HuH-7.5 (cell line): Measurements from ENCODE around the gene RAB25.
"Not testable (repeated sequence)": the region's sequence is repeated elsewhere in the genome, so short reads cannot be mapped to it uniquely, and the experiment has no call there.

Experiments used
- DNase-seq: peaks from one replicate; pipeline ENCODE4 v3.0.0; 2011; ENCODE audit warnings: low spot score

RAB25 gene

DNA sequence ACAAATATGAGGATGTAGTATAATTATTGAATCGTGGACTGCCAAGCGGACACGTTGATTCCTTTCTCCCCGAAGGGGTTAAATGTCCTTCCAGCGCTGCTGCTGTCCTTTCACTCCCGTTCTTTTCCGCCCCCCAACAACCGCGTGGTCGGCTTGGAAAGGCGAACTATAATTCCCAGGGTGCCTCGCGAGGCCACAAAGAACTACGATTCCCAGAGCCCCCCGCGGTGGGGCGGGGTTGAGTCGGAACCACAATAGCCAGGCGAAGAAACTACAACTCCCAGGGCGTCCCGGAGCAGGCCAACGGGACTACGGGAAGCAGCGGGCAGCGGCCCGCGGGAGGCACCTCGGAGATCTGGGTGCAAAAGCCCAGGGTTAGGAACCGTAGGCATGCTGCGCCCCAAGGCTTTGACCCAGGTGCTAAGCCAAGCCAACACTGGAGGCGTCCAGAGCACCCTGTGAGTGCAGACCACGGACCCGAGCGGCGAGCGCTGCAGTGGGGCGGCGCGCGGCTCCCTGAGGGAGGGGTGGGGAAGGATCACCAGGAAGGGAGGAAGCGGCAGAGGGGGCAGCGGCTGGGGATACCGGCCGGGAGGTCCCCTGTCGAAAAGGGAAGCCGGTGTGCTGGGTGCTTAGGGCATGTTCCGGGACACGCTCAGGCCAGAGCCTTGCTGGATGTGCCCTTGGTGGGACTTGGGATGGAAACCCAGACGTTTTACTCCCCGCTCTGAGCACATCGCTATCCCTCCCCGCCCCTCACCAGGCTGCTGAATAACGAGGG is 6.3 kb upstream of the RAB25 start, which contains the start of gene LAMTOR2:
Gene LAMTOR2, plus strand, starts transcription at position 283 of the 781 bp plus-strand sequence. Its CDS starts 108 bp downstream, at position 391.
- peak; percentile 96 for DNase-seq

DNA sequence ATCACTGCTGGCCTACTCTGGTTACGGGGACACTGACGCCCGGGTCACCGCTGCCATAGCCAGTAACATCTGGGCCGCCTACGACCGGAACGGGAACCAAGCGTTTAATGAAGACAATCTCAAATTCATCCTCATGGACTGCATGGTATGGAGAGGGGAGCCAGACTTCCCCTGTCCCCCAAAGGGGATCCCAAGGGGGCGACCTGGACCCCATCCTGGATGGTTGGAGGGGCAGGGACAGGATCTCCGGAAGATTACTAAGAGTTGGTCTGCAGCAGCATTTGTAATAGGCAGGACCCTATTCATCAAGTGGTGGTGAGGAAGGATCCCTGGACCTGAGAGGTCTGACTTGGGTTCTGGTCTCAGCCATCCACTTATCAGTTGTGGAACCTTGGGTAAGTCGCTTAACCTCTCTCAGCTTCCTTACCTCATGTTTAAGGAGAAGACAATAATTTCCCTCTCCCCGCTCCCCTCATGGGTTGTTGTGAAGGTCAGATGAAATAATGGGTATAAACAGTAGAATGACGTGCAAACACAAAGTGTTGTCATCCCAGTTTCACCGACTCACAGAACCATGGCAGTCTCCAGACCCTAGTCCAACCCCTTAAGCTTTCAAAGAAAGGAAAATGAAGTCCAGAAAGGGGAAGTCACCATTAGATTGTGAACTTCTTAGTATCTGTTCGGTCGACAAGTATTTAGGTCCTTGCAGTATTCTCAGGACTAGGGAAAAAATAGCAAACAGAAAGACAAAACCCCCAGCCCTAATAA is 5.5 kb upstream of the RAB25 start:
- DNase-seq: no peak

DNA sequence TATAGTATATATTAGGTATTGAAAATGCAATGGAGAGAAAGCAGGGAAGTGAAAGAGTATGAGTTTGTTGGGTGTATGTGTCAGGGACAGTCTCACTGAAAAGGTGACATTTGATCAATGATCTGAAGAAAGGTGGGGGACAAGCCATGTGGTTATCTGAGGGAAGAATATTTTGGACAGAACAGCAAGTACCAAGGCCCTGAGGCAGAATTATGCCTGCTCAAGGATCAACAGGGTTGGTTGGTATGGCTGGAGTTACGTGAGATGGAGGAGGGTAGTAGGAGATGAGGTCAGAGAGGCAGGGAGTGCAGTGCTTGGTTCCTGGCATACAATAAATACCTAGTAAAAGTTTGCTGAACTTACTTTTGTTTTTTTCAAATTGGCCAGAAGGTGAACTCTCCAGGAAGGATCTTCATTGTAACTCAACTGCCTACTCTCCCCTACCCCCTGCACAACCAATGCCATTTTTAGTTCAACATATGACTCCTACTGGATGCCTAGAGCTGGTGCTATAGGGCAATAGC is 4.6 kb upstream of the RAB25 start:
- no peak for DNase-seq

DNA sequence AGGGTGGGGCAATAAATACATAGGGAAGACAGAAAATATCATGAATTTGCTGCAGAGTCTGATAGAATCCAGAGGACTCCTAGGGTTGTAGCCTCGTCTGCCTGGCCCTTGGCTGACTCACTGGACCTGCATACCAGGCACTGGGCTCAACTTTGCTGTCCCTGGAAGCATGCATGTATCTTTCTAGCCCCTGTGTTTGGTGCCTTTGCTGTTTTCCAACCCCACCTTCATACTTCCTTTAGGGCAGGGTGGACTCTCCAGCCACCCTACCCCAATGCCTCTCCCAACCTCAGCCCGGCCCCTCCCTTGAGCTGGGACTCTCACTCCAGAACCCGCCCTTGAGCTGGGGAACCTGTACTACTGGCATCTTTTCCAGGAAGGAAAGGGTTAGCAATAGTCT is 1.2 kb downstream of the RAB25 start:
- no peak for DNase-seq

DNA sequence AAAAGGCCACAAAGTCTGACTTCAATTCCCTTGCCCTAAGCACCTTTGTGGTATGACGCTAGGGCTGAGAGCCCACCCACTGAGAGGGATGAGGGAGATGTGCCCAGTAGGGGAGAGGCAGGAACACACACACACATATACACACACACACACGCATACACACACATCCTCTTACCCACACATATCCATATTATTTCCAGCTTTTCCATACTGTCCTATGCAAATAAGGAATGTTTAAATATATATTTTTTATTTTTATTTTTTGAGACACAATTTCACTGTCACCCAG is 3.0 kb downstream of the RAB25 start:
- DNase-seq: no peak

DNA sequence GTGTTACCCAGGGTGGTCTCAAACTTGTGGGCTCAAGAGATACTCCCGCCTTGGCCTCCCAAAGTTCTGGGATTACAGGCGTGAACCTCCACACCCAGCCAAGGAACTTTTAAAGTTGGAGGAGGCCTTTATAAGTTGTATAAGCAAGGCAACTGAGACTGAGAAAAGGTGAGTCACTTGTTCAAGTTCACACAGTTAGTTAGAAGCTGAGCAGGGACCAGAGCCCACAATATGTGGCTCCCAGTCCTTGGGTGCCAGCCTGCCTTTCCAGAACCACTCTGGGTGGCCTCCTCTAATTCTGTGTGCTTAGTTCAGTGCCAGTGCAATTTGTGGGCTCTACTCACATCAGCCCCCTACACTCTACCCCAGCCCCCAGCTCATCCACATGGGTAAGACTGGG is 3.7 kb downstream of the RAB25 start:
- DNase-seq: no peak

DNA sequence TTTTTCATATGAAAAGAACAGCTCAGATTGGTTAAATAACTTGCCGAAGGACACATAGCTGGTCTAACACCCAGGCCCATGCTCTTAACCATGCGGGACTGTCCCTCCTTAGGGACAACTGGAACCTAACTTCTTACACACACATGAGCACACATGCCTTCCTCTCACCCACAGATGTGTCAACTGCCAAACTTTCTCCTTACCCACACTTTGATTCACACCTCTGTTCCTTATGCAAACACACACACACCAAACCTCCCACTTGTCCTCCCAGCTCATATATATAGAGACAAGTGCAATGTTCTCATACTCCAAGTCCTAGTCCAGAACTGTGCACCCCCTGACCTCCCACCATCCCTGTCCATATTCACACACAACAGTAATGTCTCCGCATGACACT is 4.3 kb downstream of the RAB25 start:
- DNase-seq: no peak

DNA sequence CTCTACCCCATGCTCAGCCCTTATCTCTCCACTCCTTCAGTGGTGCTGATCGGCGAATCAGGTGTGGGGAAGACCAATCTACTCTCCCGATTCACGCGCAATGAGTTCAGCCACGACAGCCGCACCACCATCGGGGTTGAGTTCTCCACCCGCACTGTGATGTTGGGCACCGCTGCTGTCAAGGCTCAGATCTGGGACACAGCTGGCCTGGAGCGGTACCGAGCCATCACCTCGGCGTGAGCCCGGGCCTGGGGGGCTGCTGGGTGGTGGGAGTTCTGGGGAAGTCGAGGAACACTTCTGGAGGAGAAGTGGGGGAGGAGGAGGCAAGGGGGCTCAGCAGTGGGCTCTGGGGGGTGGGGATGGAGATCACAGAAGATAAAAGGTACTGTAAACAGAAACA is 4.9 kb downstream of the RAB25 start:
- no peak for DNase-seq

DNA sequence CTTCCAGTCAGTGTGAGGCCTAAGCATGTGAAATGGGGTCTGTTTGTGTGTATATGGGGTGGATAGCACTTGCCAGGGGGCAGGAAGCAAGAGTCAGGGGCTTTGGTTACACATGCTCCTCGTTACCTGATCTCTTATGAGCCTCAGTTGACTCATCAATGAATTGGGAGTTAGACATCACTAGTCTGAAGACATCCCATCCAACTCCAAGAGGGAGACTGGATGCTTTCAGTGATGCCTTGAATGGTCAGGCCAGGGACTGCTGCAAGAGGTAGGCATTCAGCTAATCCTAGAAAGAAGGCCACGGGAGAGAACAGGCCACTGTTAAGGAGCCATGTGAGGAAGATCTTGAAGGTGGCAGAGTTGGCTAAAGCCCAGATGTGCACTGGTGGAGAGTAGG is 6.3 kb downstream of the RAB25 start:
- no peak for DNase-seq

DNA sequence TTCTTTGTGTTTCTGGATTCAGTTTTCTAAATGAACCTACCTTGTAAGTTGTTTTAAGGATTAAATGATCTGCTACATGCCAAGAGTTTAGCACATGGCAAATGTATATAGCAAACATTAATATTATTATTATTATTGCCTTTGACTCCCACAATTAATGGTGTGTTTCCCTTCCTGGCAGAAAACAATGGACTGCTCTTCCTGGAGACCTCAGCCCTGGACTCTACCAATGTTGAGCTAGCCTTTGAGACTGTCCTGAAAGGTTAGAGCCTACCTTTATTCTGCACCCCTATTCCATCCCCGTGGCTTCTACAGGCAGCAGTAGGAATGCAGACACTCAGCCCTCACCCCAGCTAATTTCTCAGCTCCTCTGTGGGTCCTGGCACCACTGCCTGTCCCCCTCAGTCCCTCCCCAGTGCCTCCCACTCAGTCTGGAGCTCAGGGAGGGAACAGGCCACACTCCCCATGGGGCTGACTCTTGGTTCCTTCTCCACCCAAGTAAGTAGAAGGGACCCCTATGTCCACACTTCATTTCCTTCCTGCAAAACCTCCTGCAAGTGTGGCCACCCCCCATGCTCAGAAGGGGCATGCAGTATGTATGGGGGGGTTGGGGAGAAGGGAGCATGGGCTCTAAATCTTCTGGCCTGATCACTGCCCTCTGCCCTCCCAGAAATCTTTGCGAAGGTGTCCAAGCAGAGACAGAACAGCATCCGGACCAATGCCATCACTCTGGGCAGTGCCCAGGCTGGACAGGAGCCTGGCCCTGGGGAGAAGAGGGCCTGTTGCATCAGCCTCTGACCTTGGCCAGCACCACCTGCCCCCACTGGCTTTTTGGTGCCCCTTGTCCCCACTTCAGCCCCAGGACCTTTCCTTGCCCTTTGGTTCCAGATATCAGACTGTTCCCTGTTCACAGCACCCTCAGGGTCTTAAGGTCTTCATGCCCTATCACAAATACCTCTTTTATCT is 8.8 kb downstream of the RAB25 start:
- no peak for DNase-seq

DNA sequence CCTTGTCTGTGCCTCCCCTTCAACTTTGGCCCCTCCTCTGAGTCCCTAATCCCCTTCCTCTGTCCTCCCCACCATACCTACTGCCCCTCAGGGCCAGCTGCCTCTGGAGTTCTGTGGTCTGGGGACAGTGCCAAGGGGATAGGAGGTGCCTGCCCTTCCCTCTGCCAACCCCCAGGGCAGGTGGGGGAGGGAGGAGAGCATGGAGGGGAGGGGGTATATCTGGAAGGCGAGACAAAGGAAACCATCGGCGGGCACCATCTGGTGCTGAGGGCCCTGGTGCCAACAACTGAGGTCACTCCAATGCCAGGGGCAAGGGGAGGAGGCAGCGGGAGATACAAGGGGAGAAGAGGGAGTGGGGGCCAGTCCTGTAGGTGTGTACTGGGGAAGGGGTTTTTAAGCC is 9.6 kb downstream of the RAB25 start:
- no peak for DNase-seq

DNA sequence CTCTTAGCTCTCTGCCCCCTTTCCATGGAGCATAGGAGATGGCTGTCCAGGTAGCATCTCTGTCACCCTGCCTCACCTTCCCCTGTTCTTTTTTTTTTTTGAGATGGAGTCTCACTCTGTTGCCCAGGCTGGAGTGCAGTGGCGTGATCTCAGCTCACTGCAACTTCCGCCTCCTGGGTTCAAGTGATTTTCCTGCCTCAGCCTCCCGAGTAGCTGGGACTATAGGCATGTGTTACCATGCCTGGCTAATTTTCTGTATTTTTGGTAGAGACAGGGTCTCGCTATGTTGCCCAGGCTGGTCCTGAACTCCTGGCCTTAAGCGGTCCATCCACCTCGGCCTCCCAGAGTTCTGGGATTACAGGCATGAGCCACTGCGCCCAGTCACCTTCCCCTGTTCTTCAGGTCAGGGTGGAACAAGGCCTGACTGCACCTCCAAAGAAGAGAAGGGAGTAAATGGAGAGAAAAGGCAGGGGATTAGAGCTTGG is 10.4 kb downstream of the RAB25 start:
- DNase-seq: not testable (repeated sequence)

DNA sequence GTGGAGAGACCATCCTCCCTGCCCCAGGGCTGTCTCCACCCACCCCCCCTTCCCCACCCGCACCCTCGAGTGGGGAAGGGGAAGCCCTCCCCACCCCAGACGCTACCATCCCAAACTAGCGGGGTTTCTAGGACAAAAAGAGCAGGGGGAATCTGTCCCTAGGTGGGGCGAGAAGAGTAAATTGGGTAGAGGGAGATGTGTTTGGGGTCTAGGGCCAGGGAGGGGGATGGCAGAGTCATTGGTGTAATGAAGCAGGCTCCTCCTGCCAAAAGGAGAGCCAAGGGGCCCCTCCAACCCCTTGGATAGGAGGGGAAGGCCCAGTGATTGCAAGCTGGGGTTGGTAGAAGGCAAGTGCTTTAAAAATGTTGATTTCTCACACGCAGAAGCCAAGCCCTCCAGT is 11.3 kb downstream of the RAB25 start:
- DNase-seq: no peak

DNA sequence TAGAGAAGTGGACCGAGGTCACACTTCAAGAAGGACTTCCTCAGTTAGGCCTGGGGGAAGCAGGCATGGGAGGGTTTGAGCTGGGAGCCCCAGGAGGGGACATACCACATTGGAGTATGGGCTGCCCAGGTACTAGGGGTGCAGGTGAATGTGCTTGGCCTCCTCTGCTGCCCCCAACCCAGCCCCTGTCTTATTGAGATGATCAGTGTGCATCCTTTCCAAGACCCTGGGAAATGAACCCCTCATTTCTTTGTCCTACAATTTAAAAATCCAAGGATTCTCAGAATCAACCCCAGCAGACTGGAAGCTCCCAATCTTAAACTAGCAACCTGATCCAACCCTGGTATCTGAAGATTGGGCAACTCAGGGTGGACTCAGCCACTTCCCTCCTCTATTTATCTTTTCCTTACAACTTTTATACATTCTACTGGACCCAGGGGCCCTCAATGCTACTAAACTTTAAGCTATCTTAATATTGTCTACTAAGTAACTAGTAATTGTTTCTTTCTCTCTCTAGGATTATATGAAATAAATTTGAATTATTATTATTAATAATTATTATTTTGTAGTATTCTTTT is 12.2 kb downstream of the RAB25 start:
- no peak for DNase-seq

DNA sequence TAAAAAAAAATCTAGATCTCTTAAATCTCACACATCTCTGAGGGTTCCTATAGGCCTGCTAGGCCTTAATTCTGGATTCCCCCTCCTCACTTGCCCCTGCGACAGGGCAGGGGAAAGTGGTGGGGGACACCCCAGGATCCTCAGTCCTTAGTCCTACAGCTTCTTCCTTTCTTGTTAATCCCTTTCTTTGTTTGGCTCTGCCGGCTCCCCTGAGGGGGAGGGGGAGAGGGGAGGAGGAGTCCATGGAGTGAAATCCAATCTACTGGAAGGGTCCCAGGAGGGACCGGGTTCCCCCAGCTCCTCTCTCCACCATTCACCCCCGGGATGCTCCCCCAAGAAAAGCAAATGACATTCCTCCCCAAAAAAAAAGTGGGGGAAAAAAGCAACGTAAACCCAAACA is 12.8 kb downstream of the RAB25 start:
- no peak for DNase-seq

DNA sequence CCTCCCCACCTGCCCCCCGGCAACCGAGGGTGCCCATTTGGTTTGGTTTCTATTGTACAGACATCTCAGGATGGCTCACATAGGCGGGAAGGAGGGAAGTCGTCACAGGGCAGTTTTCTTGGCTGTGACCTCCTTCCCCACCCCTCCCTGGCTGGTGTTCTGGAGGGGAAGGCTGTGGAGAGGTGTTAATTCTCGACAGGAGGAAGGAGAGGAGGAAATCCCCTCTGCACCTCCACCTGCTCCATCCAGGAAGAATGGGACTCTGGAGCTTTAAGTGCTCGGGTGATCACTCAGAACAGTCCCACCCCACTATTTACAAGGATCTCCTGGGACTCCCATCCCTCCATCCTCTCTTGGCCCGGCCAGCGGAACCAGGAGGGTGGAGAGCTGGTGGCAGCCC is 13.7 kb downstream of the RAB25 start:
- no peak for DNase-seq

DNA sequence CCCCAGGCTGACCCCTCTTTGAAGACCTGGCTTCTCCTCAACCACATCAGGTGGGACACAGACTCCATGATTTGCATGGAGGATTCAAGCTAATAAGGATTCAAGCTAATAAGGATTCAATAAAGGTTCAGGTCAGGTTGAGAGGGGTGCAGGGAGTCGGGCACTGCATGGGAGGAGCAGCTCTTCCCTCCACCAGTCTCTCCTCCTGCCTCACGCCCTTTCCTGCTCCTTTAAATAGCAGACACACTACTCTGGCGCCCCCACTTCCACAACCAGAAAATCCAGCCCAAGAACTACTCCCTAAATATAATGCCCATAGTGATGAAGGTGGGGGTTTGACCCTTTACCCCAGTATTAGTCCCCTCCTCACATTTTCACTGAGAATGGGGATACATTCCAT is 14.2 kb downstream of the RAB25 start:
- no peak for DNase-seq

DNA sequence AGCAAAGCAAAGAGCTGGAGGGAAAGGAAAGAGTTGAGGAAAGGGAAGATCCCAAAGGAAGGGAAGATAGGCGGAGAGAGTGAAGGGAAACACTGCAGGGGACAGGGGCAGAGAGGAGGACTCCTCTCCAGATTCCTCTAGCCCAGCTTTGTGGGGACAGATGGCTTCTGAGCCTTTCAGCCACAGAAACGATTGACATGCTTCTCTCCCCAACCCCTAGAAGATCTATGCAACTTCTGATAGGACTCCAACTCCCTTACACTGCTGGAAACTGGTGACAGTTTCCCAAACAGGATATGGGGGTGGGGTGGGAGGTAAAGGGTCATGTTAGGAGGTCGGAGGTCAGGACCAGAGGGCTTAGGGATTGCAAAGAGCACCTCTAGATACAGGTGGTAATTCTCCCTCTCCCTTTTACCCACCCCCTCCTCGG is 14.8 kb downstream of the RAB25 start:
- DNase-seq: no peak

DNA sequence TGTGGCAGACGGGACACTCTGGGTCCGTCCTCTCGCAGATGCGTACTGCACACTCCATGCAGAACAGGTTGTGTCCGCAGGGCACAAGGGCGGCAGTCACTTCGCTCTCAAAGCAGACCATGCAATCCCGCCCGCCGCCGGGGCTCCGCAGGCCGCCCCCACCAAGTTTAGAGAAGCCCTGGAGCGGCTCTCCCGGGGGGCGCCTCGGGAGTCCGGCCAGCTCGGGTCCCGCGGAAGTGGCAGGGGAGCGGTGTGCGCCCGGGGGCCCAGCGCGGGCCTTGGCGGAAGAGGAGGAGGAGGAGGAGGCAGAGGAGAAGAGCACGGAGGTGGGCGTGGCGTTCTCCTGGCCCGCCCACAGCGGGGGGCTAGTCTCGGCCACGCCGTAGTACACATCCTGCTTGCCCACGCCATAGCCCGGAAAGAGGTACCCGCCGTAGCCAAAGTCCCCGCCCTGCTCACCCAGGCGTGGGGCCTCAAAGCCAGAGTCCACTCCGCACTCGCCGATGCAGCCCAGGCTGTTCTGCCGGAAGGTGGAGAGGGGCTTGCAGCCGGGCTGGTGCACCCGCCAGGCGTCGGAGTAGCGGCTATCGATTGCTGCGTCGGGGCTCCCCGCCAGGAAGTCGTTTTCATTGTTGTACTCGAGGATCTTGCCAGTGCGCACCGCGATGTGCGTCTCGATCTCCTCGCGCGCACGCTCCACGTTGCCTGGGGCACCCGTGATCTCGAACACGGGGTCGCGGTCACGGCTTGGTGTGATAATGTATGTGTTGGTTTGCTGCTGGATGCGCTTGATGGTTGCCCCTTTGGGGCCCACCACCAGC is 15.9 kb downstream of the RAB25 start:
- DNase-seq: no peak

DNA sequence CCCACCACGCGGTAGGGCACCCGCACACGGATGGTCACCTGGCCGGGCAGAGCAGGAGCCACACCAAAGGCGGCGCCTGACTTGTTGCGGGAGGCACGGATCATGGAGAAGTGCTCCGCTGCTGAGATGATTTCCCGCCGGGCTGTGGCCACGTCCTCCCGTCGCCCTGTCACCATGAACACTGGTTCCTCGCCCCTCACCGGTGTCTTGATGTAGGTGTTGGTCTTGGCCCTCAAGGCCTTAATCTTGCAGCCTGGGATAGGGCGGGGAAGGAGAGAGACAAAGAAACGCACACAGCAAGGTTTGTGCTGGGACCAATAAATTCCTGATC is 16.4 kb downstream of the RAB25 start:
- no peak for DNase-seq

DNA sequence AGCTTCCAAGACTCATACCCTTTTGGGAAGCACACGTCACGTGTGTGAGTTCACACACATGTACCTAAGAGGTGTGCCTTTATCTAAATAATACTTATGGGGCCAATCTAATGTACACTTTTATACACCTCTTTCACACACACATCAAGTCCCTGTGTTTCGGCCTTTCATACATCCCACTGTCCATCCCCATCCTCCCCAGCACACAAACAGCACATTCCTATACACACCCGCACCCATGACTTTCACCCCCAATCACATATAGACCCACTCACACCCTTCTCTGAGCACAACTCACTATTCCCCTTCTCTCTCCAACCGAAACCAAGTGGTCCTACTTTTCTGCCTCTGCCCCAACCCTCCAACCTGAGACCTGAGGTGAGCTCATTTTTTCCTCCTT is 17.8 kb downstream of the RAB25 start:
- DNase-seq: no peak
